ENCODE measurements around the gene STX18. TPM values are rescaled to one million over a fixed set of nuclear protein-coding genes. Genes with fewer than 3 reads are reported as not detected.

The STX18 gene
- total RNA-seq, 6 experiments from 2014 or later = 27.5 to 37.1 (median 29.8) TPM

DNA sequence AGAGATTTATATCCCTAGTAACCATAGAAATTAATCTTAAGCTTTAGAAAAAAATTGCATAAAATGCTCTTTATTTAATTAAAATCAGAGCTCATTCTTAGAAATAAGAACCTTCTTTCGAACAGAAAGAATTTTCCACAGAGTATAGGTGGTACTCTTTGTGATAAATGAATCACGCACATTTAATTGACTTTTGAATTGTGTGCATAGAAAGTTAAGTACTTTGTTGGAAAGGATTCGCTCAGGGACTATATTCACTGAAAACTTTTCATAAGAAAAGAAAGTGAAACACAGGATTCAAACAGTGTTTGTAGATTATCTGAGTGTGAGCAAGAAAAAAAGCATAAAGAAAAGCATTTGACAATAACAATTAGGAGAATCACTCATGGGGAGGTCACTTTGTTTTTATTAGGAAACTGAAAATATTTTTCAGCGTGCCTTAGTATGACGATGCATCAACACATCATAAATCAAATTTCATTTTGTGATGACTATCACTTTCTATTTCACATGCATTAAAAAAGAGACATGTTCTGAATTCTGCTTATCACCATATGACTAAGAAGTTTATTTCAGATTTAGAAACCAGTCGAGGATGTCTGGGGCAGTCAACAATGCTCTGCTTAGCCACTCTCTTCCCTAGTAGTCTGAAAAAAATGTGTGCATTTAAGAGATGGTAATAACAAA, 49.5 kb downstream of the STX18 start:
- Mint-ChIP-seq H3K9me3 (no peaks in the 10 kb centered on the region), H3K36me3 (ENCODE audit: low read depth) (0 out of 2 replicates have a peak, but pooled peaks cover 4% of the 10 kb centered on the region), H3K27me3 (ENCODE audit: insufficient read depth) (no peaks in the 10 kb centered on the region), H3K4me3 (peak overlapping the region; percentile 81), H3K27ac (peak overlapping the region; percentile 70), H3K4me1 (ENCODE audit: low read depth) (peaks cover 41% of the 10 kb centered on the region)
- peak; percentile 71 for DNase-seq
- TF ChIP-seq, protein P1, sequence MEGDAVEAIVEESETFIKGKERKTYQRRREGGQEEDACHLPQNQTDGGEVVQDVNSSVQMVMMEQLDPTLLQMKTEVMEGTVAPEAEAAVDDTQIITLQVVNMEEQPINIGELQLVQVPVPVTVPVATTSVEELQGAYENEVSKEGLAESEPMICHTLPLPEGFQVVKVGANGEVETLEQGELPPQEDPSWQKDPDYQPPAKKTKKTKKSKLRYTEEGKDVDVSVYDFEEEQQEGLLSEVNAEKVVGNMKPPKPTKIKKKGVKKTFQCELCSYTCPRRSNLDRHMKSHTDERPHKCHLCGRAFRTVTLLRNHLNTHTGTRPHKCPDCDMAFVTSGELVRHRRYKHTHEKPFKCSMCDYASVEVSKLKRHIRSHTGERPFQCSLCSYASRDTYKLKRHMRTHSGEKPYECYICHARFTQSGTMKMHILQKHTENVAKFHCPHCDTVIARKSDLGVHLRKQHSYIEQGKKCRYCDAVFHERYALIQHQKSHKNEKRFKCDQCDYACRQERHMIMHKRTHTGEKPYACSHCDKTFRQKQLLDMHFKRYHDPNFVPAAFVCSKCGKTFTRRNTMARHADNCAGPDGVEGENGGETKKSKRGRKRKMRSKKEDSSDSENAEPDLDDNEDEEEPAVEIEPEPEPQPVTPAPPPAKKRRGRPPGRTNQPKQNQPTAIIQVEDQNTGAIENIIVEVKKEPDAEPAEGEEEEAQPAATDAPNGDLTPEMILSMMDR (IDR thresholded peaks at IDR 0.05) = no peak

DNA sequence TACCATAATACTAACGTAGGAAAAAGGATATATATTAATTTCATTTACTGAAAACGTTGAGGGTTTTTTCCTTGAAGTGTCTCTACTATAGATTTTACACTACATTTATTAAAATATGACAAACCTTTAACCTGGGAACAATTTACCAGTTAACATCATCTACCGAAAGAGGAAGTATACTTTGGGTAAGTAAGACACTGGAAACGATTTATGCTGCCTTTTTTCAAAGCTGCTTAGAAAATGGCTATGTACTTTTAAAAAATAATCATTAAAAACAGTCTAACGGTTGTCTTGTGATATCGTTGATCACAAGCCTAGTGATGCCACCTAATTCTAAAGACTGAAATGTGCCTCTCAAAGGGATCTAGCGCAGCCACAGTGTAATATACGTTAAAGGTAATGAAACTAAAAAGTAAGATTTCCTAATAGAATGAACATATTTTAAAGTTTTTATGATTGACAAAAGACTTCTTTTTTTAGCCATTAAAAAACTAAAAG, 50.4 kb downstream of the STX18 start:
- Mint-ChIP-seq H3K9me3 (no peaks in the 10 kb centered on the region), H3K27ac (no peak overlapping the region)

GRCh38 chr4:4490816-4491215, 51.0 kb downstream of the STX18 start:
- Mint-ChIP-seq H3K27ac (no peak overlapping the region), H3K36me3 (ENCODE audit: low read depth) (0 out of 2 replicates have a peak, but pooled peaks cover 4% of the 10 kb centered on the region), H3K27me3 (ENCODE audit: insufficient read depth) (no peaks in the 10 kb centered on the region), H3K9me3 (no peaks in the 10 kb centered on the region), H3K4me1 (ENCODE audit: low read depth) (peaks cover 30% of the 10 kb centered on the region), H3K4me3 (no peak overlapping the region)
- no peak for DNase-seq
- TF ChIP-seq, protein P1 (IDR thresholded peaks at IDR 0.05) = no peak

More for the DNA sequence above, 50.4 kb downstream of the STX18 start:
- 0 out of 2 replicates have a peak, but pooled peaks cover 4% of the 10 kb centered on the region for H3K36me3 Mint-ChIP-seq (ENCODE audit: low read depth)
- DNase-seq = no peak
- H3K4me1 Mint-ChIP-seq (ENCODE audit: low read depth) = peaks cover 32% of the 10 kb centered on the region
- no peak overlapping the region for H3K4me3 Mint-ChIP-seq
- TF ChIP-seq, protein P1 (IDR thresholded peaks at IDR 0.05) = no peak
- no peaks in the 10 kb centered on the region for H3K27me3 Mint-ChIP-seq (ENCODE audit: insufficient read depth)

- no peak for DNase-seq
- H3K36me3 Mint-ChIP-seq (ENCODE audit: low read depth) = 0 out of 2 replicates have a peak, but pooled peaks cover 4% of the 10 kb centered on the region
- peaks cover 2% of the 10 kb centered on the region; the same call in 1 of the 2 replicates for H3K27me3 Mint-ChIP-seq (ENCODE audit: insufficient read depth)
- no peak overlapping the region for H3K27ac Mint-ChIP-seq
- peaks cover 30% of the 10 kb centered on the region for H3K4me1 Mint-ChIP-seq (ENCODE audit: low read depth)
- peak overlapping the region; percentile 9; the same call in 1 of the 2 replicates for H3K4me3 Mint-ChIP-seq
- H3K9me3 Mint-ChIP-seq = no peaks in the 10 kb centered on the region
- TF ChIP-seq, protein P1 (IDR thresholded peaks at IDR 0.05) = no peak
Observed at GRCh38 chr4:4490041-4490440, 51.8 kb downstream of the STX18 start.

GRCh38 chr4:4488405-4489404, 53.1 kb downstream of the STX18 start:
- TF ChIP-seq, protein P1 (IDR thresholded peaks at IDR 0.05) = peak; percentile 97
- peaks cover 22% of the 10 kb centered on the region for H3K4me1 Mint-ChIP-seq (ENCODE audit: low read depth)

More at GRCh38 chr4:4488405-4489404, 53.1 kb downstream of the STX18 start:
- Mint-ChIP-seq H3K9me3 (no peaks in the 10 kb centered on the region), H3K27ac (no peak overlapping the region), H3K36me3 (ENCODE audit: low read depth) (no peaks in the 10 kb centered on the region), H3K27me3 (ENCODE audit: insufficient read depth) (peaks cover 2% of the 10 kb centered on the region; the same call in 1 of the 2 replicates), H3K4me3 (no peak overlapping the region)
- peak; percentile 77 for DNase-seq

Data from HFFc6 (cell line).